ENCODE measurements around the gene ROS1.

The ROS1 gene

GRCh38 chr6:117440706-117441525 lies 15.2 kb upstream of the ROS1 start:
- peak; percentile 95 for DNase-seq (ENCODE audit: low read depth)

- peak; percentile 20 for DNase-seq (ENCODE audit: low read depth)
Observed at GRCh38 chr6:117432273-117432672, 6.5 kb upstream of the ROS1 start.

- DNase-seq (ENCODE audit: low read depth) = no peak
Observed at GRCh38 chr6:117423754-117424153, 2.0 kb downstream of the ROS1 start.

GRCh38 chr6:117418320-117418719 lies 7.4 kb downstream of the ROS1 start:
- no peak for DNase-seq (ENCODE audit: low read depth)

GRCh38 chr6:117417851-117418250 lies 7.9 kb downstream of the ROS1 start:
- DNase-seq (ENCODE audit: low read depth) = no peak

GRCh38 chr6:117414770-117415169 lies 11.0 kb downstream of the ROS1 start:
- peak; percentile 26 for DNase-seq (ENCODE audit: low read depth)

GRCh38 chr6:117411474-117411873 lies 14.3 kb downstream of the ROS1 start:
- no peak for DNase-seq (ENCODE audit: low read depth)

GRCh38 chr6:117409863-117410262 lies 15.9 kb downstream of the ROS1 start:
- DNase-seq (ENCODE audit: low read depth) = no peak

- DNase-seq (ENCODE audit: low read depth) = no peak
Observed at GRCh38 chr6:117409420-117409819, 16.3 kb downstream of the ROS1 start.

- peak; percentile 14 for DNase-seq (ENCODE audit: low read depth)
Observed at GRCh38 chr6:117404548-117404947, 21.2 kb downstream of the ROS1 start.

- DNase-seq (ENCODE audit: low read depth) = no peak
Observed at GRCh38 chr6:117401799-117402198, 23.9 kb downstream of the ROS1 start.

GRCh38 chr6:117399924-117400323 lies 25.8 kb downstream of the ROS1 start:
- no peak for DNase-seq (ENCODE audit: low read depth)

- DNase-seq (ENCODE audit: low read depth) = no peak
Observed at GRCh38 chr6:117399126-117399525, 26.6 kb downstream of the ROS1 start.

GRCh38 chr6:117397536-117398227 lies 28.1 kb downstream of the ROS1 start:
- peak; percentile 55 for DNase-seq (ENCODE audit: low read depth)

- peak; percentile 22 for DNase-seq (ENCODE audit: low read depth)
Observed at GRCh38 chr6:117396228-117396627, 29.5 kb downstream of the ROS1 start.

- DNase-seq (ENCODE audit: low read depth) = no peak
Observed at GRCh38 chr6:117395164-117395563, 30.6 kb downstream of the ROS1 start.

- DNase-seq (ENCODE audit: low read depth) = no peak
Observed at GRCh38 chr6:117393045-117393444, 32.7 kb downstream of the ROS1 start.

- DNase-seq (ENCODE audit: low read depth) = no peak
Observed at GRCh38 chr6:117391874-117392583, 33.7 kb downstream of the ROS1 start.

GRCh38 chr6:117389227-117390057 lies 36.3 kb downstream of the ROS1 start:
- peak; percentile 71 for DNase-seq (ENCODE audit: low read depth)

- no peak for DNase-seq (ENCODE audit: low read depth)
Observed at GRCh38 chr6:117387454-117387974, 38.2 kb downstream of the ROS1 start.

- DNase-seq (ENCODE audit: low read depth) = no peak
Observed at GRCh38 chr6:117384659-117385058, 41.1 kb downstream of the ROS1 start.

- no peak for DNase-seq (ENCODE audit: low read depth)
Observed at GRCh38 chr6:117381749-117382148, 44.0 kb downstream of the ROS1 start.

Data from amniotic epithelial cell (primary cell).